H4 (cell line): ENCODE data around the gene TMC4. TPM values are rescaled to one million over a fixed set of nuclear protein-coding genes. Genes with fewer than 3 reads are reported as not detected.
"Not testable (repeated sequence)": the region's sequence is repeated elsewhere in the genome, so short reads cannot be mapped to it uniquely, and the experiment has no call there.

Source experiments
- DNase-seq: peaks from one replicate; pipeline ENCODE4 v3.0.0-alpha.2; 2015; ENCODE audit warnings: low spot score
- total RNA-seq: library from RNA; depleted of rRNA; stranded (reverse); fragments of >200 nt; shearing (Covaris generic); gene quantifications from 2 replicates; pipeline ENCODE4 v1.2.3, GENCODE V29; 2014

TMC4 gene
- total RNA-seq, 1 experiment from 2014 or later, result not detected

DNA sequence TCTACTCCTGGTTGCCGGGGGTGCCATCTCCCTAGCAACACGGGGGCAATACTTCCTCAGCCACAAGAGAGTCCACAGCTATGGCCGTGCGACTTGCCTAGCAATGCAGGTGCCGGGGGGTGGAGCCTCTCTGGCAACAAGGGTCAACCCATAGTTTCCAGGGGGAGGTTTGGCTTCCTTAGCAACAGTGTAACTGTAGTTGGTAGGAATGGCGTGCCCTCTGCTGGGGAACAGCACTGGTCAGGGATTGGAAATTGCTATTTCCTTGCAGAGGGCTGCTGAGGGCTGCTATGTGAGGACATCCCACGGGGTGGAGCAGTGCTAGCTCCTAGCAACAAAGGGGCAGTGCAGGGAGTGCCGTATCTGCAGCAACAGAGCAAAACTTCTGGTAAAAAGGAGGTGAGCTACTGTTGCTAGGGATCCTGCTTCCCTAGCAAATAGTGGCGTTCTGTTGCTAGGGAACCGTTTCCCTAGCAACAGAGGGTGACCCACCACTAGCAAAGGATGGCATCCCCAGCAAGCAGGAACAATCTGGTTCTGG lies 7.0 kb upstream of the TMC4 start:
- DNase-seq, result no peak

- no peak for DNase-seq
Observed at GRCh38 chr19:54179262-54179852, 6.4 kb upstream of the TMC4 start.

DNA sequence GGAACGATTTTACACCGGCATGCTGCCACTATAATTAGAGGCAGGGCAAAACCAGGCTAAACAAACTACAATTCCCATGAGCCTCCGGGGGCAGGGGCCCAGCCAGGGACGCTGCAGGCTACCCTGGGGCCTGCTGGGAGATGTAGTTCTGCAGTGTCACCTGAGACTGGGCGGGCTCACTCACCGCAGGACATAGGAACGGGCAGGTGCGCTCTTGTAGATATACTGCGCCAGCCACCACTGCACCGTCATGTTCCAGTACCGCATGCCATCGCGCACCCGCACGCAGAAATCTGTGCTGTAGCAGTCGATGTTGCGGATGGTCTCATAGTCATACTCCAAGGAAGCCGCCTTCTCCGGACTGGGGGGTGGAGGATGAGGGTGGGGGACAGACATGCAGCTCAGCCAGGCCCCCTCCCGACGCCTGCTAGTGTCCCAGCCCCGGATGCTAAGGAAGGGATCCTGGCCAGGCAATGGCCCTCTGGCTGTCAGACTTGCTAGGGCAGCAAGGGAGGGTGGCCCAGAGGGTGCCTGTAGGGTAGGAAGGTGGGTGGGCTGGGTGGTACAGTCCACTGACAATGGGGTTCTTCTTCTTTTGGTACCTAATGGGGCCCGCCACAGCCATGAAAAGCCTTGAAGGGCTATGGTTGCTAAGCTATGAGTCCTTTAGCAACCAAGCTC lies 5.8 kb upstream of the TMC4 start:
- DNase-seq, result no peak

DNA sequence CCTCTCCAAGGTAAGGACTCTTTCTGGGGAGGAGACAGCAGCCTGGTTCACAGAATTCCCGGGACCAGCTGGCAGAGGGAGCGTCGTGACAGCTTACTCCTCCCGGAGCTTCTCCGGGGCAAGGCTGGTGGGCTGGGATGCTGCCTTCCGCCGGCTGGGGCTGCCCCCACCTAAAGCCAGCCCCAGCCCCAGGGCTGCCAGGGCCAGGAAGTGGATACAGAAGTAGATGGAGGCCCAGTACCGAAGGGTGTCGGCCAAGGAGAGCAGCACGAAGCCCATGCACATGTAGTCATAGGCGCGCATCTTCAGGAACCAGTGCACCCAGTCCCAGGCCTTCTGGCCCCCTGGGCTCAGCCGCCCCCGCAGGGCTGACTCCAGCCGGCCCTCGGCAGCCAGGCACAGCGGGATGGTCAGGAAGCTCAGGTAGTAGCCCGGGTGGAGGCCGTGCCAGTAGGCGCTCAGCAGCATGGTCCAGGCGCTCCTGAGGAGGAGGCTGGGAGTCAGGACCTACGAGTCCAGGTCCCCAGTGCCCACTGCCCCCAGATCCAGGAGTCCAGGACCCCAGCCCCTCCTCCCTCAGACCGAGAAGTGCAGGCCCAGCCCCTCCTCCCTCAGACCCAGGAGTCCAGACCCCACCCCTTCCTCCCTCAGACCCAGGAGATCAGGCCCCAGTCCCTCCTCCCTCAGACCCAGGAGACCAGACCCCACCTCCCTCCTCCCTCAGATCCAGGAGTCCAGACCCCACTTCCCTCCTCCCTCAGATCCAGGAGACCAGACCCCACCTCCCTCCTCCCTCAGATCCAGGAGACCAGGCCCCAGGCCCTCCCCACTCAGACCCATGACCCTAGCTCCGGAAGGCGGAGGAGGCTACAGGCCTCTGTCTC lies 1.2 kb upstream of the TMC4 start:
- DNase-seq, result no peak

GRCh38 chr19:54173359-54173699 lies 369 bp upstream of the TMC4 start:
- no peak for DNase-seq

DNA sequence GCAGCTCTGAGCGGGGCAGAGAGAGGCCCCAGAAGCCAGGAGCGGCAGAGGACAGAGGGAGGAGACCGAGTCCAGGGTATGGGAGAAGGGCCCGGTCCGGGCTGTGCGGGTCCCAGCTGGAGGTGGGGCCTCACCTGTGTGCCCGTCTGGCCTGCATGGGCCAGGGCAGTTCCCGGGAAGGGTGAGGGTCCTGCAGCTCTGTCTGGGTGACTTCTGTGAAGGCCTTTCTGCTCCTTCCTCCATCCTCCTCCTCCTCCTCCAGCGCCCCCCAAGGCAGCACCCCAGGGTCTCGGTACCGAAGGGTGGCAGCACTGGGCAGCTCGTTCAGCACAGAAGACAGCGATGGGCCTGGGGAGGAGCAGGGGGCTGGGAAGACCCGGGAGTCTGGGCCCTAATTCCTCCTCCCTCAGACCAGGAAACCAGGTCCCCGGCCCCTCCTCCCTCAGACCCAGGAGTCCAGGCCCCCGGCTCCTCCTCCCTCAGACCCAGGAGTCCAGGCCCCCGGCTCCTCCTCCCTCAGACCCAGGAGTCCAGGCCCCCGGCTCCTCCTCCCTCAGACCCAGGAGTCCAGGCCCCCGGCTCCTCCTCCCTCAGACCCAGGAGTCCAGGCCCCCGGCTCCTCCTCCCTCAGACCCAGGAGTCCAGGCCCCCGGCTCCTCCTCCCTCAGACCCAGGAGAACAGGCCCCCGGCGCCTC lies 1.1 kb downstream of the TMC4 start:
- not testable (repeated sequence) for DNase-seq

- no peak for DNase-seq
Observed at GRCh38 chr19:54169149-54169740, 3.7 kb downstream of the TMC4 start.

DNA sequence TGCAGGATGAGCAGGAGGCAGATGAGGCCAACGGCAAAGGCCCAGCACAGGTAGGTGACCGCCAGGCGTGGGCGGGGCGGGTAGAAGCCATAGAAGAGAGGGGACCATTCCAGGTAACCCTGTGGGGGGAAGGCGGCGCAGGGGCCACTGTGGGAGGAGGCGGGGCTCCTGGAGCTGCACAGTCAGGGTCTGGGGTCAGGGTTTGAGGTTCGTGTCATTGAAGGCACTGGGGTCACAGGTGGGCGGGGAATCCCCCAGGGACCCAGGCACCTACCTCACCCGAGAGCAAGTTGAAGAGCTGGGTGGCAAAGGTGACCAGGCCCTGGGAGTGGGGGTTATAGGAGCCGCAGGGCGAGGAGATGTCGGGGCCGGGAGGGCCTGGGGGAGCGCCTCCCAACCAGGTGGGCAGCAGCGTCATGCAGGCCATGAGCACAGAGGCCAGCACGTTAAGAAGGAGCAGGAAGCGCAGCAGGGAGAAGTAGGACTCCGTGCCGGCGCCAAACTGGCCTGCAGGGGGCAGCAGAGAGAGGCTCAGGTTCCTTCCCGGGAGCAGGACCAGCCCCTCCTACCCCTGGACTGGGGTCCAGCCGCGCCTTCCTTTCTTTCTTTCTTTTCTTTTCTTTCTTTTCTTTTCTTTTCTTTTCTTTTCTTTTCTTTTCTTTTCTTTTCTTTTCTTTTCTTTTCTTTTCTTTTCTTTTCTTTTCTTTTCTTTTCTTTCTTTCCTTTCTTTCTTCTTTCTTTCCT lies 4.6 kb downstream of the TMC4 start:
- DNase-seq, result peak; percentile 91

- no peak for DNase-seq
Observed at GRCh38 chr19:54165222-54165621, 7.7 kb downstream of the TMC4 start.

DNA sequence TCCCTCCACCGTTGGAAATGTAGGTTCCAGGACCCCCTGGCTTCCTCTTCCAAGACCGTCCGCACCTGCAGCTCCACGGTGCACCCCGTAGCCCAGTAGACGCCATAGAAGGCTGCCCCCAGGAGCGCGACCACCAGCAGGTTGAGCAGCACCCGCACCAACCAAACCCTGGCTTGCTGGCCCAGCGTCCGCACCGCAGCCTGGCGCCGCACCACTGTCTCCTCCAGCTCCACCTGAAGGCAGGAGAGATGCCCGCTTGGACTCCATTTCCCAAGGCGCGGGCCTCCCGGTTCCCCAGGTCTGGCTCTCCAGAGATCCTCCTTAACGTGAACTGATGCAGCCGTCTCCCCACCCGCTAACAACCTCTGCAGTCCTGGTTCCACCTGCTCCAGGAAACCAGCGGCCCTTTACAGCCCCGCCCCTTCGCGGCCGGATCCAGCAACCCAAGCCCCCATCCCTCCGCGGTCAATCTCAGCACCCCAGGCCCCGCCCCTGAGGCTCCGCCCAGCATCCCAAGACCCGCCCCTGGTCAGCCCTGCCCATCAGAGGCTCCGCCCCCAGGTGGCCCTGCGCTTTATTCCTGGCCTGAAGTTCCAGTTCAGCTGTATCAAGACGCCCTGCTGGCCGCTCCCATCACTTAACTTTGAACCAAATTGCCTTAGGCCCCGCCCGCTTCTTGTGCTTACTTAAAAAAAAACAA lies 8.4 kb downstream of the TMC4 start:
- DNase-seq, result no peak

GRCh38 chr19:54162884-54163283 lies 10.1 kb downstream of the TMC4 start:
- no peak for DNase-seq

- no peak for DNase-seq
Observed at GRCh38 chr19:54162241-54162805, 10.6 kb downstream of the TMC4 start.

GRCh38 chr19:54160854-54161253 lies 12.1 kb downstream of the TMC4 start:
- no peak for DNase-seq

- DNase-seq, result no peak
Observed at GRCh38 chr19:54160182-54160811, 12.7 kb downstream of the TMC4 start.

DNA sequence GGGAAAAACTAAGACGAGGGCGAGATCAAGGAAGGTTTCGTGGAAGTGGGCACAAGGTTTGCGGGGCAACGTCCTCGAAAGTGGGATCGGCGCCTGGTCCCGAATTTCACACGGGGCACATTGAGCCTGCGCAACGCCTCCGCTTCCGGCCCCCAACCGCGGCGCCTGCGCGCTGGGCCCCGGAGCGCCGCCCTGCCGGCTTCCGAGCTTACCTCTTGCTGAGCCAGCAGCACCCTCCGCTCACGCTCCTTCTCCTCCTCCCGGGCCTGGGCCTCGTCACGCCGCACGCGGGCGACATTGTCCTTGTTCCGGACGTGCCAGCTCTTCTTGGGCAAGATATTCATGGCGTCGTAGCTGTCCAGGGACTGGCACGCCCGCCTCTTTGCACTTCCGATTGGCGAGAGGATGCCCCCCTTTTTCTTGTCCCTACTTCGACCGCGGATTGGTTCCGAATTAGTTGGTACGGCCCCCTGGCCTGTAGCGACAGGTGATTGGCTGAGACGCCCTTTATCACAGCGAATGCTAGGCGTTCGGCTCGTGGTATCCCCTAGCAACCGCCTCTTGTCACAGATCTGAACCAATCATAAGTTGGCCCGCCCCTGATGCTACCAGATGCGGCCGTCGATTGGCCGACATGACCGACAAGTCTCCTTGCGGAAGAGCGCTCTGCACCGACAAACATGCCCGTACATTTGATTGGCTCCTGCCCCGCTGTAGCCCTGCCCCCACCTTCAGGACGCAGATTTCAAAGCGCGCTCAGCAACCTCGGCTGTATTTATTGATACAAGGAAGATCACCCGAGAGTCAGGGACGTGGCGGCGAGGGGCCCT lies 13.4 kb downstream of the TMC4 start, which contains the start of gene LENG1:
Gene LENG1 (minus strand): TSS at position 370 of the 830 bp plus-strand sequence. CDS start 26 bp downstream, at position 344.
- DNase-seq, result peak; percentile 100

GRCh38 chr19:54158812-54159351 lies 14.1 kb downstream of the TMC4 start:
- DNase-seq, result no peak

GRCh38 chr19:54156953-54157352 lies 16.0 kb downstream of the TMC4 start:
- DNase-seq, result no peak

GRCh38 chr19:54156490-54156889 lies 16.5 kb downstream of the TMC4 start:
- no peak for DNase-seq
